HCT116 (cell line): ENCODE results near the gene BCL6. TPM values are rescaled to one million over a fixed set of nuclear protein-coding genes. Genes with fewer than 3 reads are reported as not detected.

Experiments used
- ATAC-seq: fragments of 200-7000 bp; cut with Tn5 transposase; 2 replicates; pipeline ENCODE4 v1.9.1; 2020; ENCODE audit warnings: mild to moderate bottlenecking, moderate library complexity
- BruUV-seq: library from RNA; stranded (reverse); fragments of 400-500 nt; replicated peaks from 2 replicates; lab custom pipeline; 2021; lab: Mats Ljungman, UMichigan
- CTCF ChIA-PET: fragments of 300-600 bp; sonication (Branson Sonifier 250); formaldehyde crosslinking; loops from one replicate; lab custom pipeline; 2021; ENCODE audit warnings: antibody characterized with exemption; lab: Charles Lee
- POLR2A ChIA-PET: fragments of 300-600, 350-600 bp; sonication (Branson Sonifier 250); formaldehyde crosslinking; loops from one replicate; lab custom pipeline; 2021; ENCODE audit warnings: antibody characterized with exemption; lab: Charles Lee
- RAD21 ChIA-PET, 2 experiments: fragments of 300-600 bp; sonication (Branson Sonifier 250); formaldehyde crosslinking; loops; one replicate each; lab custom pipeline; 2023; ENCODE audit warnings: low total read pairs in 2 of 2; ENCODE audit not compliant: uncharacterized antibody in 2 of 2, unreplicated experiment in 2 of 2, low non-redundant PET in 1 of 2; lab: Charles Lee
- DNase-seq: peaks from one replicate; pipeline ENCODE4 v3.0.0-alpha.2; 2010; ENCODE audit warnings: low read depth, low spot score
- H2AFZ ChIP-seq: fragments of 200-600 bp; shearing (Covaris generic), sonication (generic); 2 replicates; pipeline ENCODE4 v1.6.1; 2017; ENCODE audit warnings: low read depth, mixed run types, mixed read lengths, antibody characterized with exemption, low read length; ENCODE audit not compliant: poor library complexity, severe bottlenecking
- H3K27ac ChIP-seq: 2 replicates; pipeline ENCODE4 v1.5.1; 2012; ENCODE audit warnings: low read depth, low read length
- H3K27me3 ChIP-seq: fragments of 200-600 bp; sonication (generic); 2 replicates; pipeline ENCODE4 v1.6.1; 2016; ENCODE audit warnings: mixed run types, low read length, mixed read lengths; ENCODE audit not compliant: insufficient read depth
- H3K36me3 ChIP-seq, 2 experiments: fragments of 200-500 bp in 1 of 2; fragments of 200-600 bp in 1 of 2; sonication (Bioruptor generic) in 1 of 2; sonication (generic) in 1 of 2; 2 replicates each; pipeline versions ENCODE4 v1.5.1 to v1.6.1; 2014 to 2016; ENCODE audit warnings: low read length in 2 of 2, inconsistent platforms in 1 of 2, mixed read lengths in 1 of 2, mixed run types in 1 of 2; ENCODE audit not compliant: insufficient read depth in 2 of 2, control insufficient read depth in 1 of 2
- H3K4me1 ChIP-seq, 2 experiments: fragments of 200-600 bp in 1 of 2; sonication (generic) in 1 of 2; 2 replicates each; pipeline versions ENCODE4 v1.5.1 to v1.6.1; 2012 to 2017; ENCODE audit warnings: low read length in 2 of 2, inconsistent platforms in 1 of 2, mild to moderate bottlenecking in 1 of 2, mixed read lengths in 1 of 2, mixed run types in 1 of 2, moderate library complexity in 1 of 2; ENCODE audit not compliant: insufficient read depth in 2 of 2, control insufficient read depth in 1 of 2
- H3K4me2 ChIP-seq: fragments of 200-600 bp; sonication (generic); 2 replicates; pipeline ENCODE4 v1.6.1; 2017; ENCODE audit warnings: mixed run types, low read length, mixed read lengths
- H3K4me3 ChIP-seq, 2 experiments: fragments of 200-600 bp in 1 of 2; sonication (generic) in 1 of 2; replicated peaks in 1 of 2; 2 replicates each; pipeline ENCODE4 v1.5.1; 2011 to 2016; ENCODE audit warnings: low read length in 2 of 2, control low read depth in 1 of 2, low read depth in 1 of 2, mild to moderate bottlenecking in 1 of 2, mixed read lengths in 1 of 2, mixed run types in 1 of 2
- H3K79me2 ChIP-seq: fragments of 200-600 bp; sonication (generic); 2 replicates; pipeline ENCODE4 v1.6.1; 2017; ENCODE audit warnings: mild to moderate bottlenecking, mixed run types, low read length, moderate library complexity, mixed read lengths; ENCODE audit not compliant: insufficient read depth
- H3K9ac ChIP-seq: fragments of 200-600 bp; sonication (generic); 2 replicates; pipeline ENCODE4 v1.6.1; 2016; ENCODE audit warnings: low read length, mixed read lengths
- H3K9me2 ChIP-seq: fragments of 200-600 bp; sonication (generic), shearing (Covaris generic); 2 replicates; pipeline ENCODE4 v1.6.1; 2017; ENCODE audit warnings: mixed run types, mild to moderate bottlenecking, moderate library complexity; ENCODE audit not compliant: insufficient read depth
- H3K9me3 ChIP-seq, 2 experiments: fragments of 200-500 bp in 1 of 2; fragments of 200-600 bp in 1 of 2; sonication (Bioruptor generic) in 1 of 2; sonication (generic) in 1 of 2; 2 replicates each; pipeline ENCODE4 v1.6.1; 2014 to 2017; ENCODE audit warnings: low read length in 2 of 2, mixed read lengths in 2 of 2, inconsistent platforms in 1 of 2, low read depth in 1 of 2, mild to moderate bottlenecking in 1 of 2, mixed run types in 1 of 2, moderate library complexity in 1 of 2; ENCODE audit not compliant: control insufficient read depth in 1 of 2, insufficient read depth in 1 of 2
- H4K20me1 ChIP-seq: fragments of 200-600 bp; sonication (generic), shearing (Covaris generic); 2 replicates; pipeline ENCODE4 v1.6.1; 2017; ENCODE audit warnings: mixed run types, mild to moderate bottlenecking, moderate library complexity; ENCODE audit not compliant: insufficient read depth
- ELF1 ChIP-seq: IDR thresholded peaks from 2 replicates; pipeline ENCODE4 v1.6.1; 2012; ENCODE audit warnings: low read depth, borderline replicate concordance
- EZH2 ChIP-seq: fragments of 200-600 bp; sonication (generic); IDR thresholded peaks from 2 replicates; pipeline ENCODE4 v1.6.1; 2017; ENCODE audit warnings: antibody characterized with exemption, mixed run types
- EZH2phosphoT487 ChIP-seq: fragments of 200-600 bp; IDR thresholded peaks from 2 replicates; pipeline ENCODE4 v1.6.1; 2018; ENCODE audit warnings: antibody characterized with exemption, borderline replicate concordance
- FOSL1 ChIP-seq: IDR thresholded peaks from 2 replicates; pipeline ENCODE4 v1.6.1; 2012; ENCODE audit warnings: low read depth
- MAX ChIP-seq: IDR thresholded peaks from 2 replicates; pipeline ENCODE4 v1.6.1; 2012
- POLR2A ChIP-seq: IDR thresholded peaks from 2 replicates; pipeline ENCODE4 v1.7.0; 2011; ENCODE audit warnings: borderline replicate concordance; ENCODE audit not compliant: insufficient read depth, insufficient read length; ENCODE audit errors: extremely low read depth
- REST ChIP-seq: IDR thresholded peaks from 2 replicates; pipeline ENCODE4 v1.6.1; 2012; ENCODE audit warnings: low read depth
- SP1 ChIP-seq: IDR thresholded peaks from 2 replicates; pipeline ENCODE4 v1.6.1; 2012; ENCODE audit warnings: low read depth
- SRF ChIP-seq: IDR thresholded peaks from 2 replicates; pipeline ENCODE4 v1.6.1; 2012; ENCODE audit warnings: low read depth
- YY1 ChIP-seq: IDR thresholded peaks from 2 replicates; pipeline ENCODE4 v1.6.1; 2011; ENCODE audit warnings: low read length, low read depth, moderate library complexity, mild to moderate bottlenecking; ENCODE audit not compliant: insufficient replicate concordance; ENCODE audit errors: extremely low read depth
- ZBTB33 ChIP-seq: IDR thresholded peaks from 2 replicates; pipeline ENCODE4 v1.6.1; 2011; ENCODE audit warnings: mild to moderate bottlenecking, low read length, moderate library complexity; ENCODE audit not compliant: insufficient replicate concordance; ENCODE audit errors: extremely low read depth
- ZNF274 ChIP-seq: fragments of 200-500 bp; sonication (Bioruptor generic); IDR thresholded peaks from 2 replicates; pipeline ENCODE4 v1.6.1; 2014; ENCODE audit warnings: mild to moderate bottlenecking, low read depth, low read length, inconsistent platforms
- intact Hi-C: fragments of 100-400 bp; cut with micrococcal nuclease; formaldehyde crosslinking; loops from 2 replicates; pipeline ENCODE4 v1.10.0; 2022
- total RNA-seq: library from RNA; stranded (reverse); gene quantifications from one replicate; pipeline ENCODE4 v1.2.1, GENCODE V29; 2021; ENCODE audit not compliant: unreplicated experiment

BCL6 gene
- total RNA-seq, 1 experiment from 2014 or later, result 17.5 TPM

- ChIA-PET CTCF (no interaction called here), POLR2A (no interaction called here), RAD21 (no interaction called here)
- Histone ChIP-seq H2AFZ (no peak overlapping the region), H3K27me3 (peaks cover 13% of the 10 kb centered on the region; the same call in 1 of the 2 replicates), H3K27ac (no peak overlapping the region), H3K4me2 (no peak overlapping the region), H3K9me2 (no peaks in the 10 kb centered on the region), H3K9ac (no peak overlapping the region), H3K36me3 (no peaks in the 10 kb centered on the region), H3K4me1 (no peaks in the 10 kb centered on the region), H4K20me1 (no peaks in the 10 kb centered on the region), H3K4me3 (no peak overlapping the region), H3K79me2 (no peaks in the 10 kb centered on the region), H3K9me3 (no peaks in the 10 kb centered on the region)
- TF ChIP-seq ELF1, result no peak
- no peak for TF ChIP-seq EZH2phosphoT487
- TF ChIP-seq YY1, result no peak
- TF ChIP-seq MAX, result no peak
- no peak for TF ChIP-seq POLR2A
- no peak for TF ChIP-seq SP1
- TF ChIP-seq ZNF274, result no peak
- TF ChIP-seq FOSL1, result no peak
- no peak for TF ChIP-seq EZH2
- TF ChIP-seq ZBTB33, result no peak
- TF ChIP-seq REST, result no peak
- no peak for TF ChIP-seq SRF
- no TSS peak for BruUV-seq
- DNase-seq, result no peak
- intact Hi-C loops, result no loop called here
- no peak for ATAC-seq
These were observed 46.5 kb downstream of the BCL6 start for GRCh38 chr3:187698499-187699399.
